Keratinocyte (primary cell): ENCODE results near the gene ZBTB18.

ENCODE experiments used
- EZH2 ChIP-seq: IDR thresholded peaks from one replicate; pipeline ENCODE4 v1.6.1; 2012; ENCODE audit warnings: inconsistent platforms, mild to moderate bottlenecking, low read length, moderate library complexity
- TF ChIP-seq, protein P1 (sequence below), 3 experiments: IDR thresholded peaks in 1 of 3; conservative IDR thresholded peaks in 1 of 3; optimal IDR thresholded peaks in 1 of 3; 2 replicates in 2 of 3; 3 replicates in 1 of 3; pipeline versions ENCODE3 to v1.5.1; 2011; ENCODE audit warnings: low read length in 3 of 3, mild to moderate bottlenecking in 3 of 3, moderate library complexity in 2 of 3, control low read depth in 1 of 3, inconsistent platforms in 1 of 3; ENCODE audit not compliant: insufficient read depth in 2 of 3; ENCODE audit errors: extremely low read depth in 1 of 3

DNA sequence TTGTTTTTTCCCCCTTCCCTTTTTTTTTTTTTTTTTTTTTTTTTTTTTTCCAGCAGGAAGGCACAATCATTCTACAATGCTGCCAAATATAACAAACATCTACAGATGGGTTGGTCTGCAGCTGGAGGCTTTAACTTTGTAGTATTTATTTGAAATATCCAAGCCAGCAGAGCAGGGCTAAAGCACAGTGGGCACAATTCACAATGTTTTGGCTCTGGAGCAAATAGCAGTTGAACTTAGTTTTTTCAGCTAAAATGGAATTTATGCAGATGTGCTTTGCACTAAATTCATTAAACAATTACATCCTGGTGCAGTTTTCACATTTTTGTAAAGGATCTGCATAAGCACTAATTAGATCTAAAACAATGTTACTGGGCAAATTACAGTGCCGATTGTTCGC lies 39.8 kb upstream of the ZBTB18 start:
- TF ChIP-seq, protein P1, sequence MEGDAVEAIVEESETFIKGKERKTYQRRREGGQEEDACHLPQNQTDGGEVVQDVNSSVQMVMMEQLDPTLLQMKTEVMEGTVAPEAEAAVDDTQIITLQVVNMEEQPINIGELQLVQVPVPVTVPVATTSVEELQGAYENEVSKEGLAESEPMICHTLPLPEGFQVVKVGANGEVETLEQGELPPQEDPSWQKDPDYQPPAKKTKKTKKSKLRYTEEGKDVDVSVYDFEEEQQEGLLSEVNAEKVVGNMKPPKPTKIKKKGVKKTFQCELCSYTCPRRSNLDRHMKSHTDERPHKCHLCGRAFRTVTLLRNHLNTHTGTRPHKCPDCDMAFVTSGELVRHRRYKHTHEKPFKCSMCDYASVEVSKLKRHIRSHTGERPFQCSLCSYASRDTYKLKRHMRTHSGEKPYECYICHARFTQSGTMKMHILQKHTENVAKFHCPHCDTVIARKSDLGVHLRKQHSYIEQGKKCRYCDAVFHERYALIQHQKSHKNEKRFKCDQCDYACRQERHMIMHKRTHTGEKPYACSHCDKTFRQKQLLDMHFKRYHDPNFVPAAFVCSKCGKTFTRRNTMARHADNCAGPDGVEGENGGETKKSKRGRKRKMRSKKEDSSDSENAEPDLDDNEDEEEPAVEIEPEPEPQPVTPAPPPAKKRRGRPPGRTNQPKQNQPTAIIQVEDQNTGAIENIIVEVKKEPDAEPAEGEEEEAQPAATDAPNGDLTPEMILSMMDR (optimal IDR thresholded peaks at IDR 0.05 in 1 of 3, IDR thresholded peaks at IDR 0.05 in 1 of 3, conservative IDR thresholded peaks at IDR 0.05 in 1 of 3; ENCODE audit: extremely low read depth in 1 of 3, insufficient read depth in 2 of 3, low read length in 3 of 3) = no peak
- no peak for TF ChIP-seq EZH2
